ENCODE measurements around the gene SDF2. TPM values are rescaled to one million over a fixed set of nuclear protein-coding genes. Genes with fewer than 3 reads are reported as not detected.

The SDF2 gene, protein sequence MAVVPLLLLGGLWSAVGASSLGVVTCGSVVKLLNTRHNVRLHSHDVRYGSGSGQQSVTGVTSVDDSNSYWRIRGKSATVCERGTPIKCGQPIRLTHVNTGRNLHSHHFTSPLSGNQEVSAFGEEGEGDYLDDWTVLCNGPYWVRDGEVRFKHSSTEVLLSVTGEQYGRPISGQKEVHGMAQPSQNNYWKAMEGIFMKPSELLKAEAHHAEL
- total RNA-seq: 10 to 100 TPM; 36.1 to 65.2 TPM

DNA sequence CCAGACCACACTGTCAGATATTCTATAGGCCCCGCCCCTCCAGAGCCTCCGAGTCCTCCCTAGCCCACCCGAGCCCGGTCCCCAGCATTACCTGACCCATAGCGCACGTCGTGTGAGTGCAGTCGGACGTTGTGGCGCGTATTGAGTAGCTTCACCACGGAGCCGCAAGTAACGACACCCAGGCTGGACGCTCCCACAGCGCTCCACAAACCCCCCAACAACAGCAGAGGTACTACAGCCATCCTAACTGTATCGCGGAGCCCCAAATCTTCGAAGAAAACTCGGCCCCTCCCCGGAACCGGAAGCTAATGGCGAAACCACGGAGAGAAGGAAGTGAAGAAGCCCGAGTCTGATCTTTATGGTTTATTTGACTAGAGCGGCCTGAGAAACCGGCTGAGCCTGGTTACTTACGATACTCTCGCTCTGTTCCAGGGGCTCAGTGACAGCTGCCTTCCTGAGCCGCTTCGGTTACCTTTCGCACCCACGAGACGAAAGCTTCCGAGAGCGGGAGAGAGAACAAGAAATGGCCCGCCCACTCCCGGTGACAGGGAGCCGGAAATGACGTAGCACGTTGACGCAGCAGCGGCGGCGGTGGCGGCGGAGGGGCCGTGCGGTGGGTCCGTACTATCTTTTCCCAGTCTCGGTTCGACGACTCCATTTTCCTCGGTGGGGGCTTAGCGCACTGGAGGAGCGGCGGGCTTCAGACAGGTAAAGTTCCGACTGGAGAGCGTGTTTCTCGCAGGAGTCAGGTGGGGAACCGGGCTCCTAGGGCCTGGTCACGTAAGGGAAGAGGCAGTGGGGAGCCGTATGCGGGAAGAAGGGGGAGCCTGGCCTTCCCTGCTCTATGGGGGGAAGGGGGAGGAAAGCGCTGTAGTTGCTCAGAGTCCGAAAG is at the start of gene SDF2, which contains the start of gene SUPT6H:
SDF2 (minus strand) TSS at position 272 of the 892 bp plus-strand sequence; CDS start at position 242, 30 bp downstream.
SUPT6H (plus strand) TSS at position 571 of the 892 bp plus-strand sequence. CDS start 11,197 bp downstream, outside the sequence.
- Mint-ChIP-seq H3K27me3 (no peaks in the 10 kb centered on the region), H3K4me1 (ENCODE audit: low read depth in 2 of 2) (peaks cover 45 to 56% of the 10 kb centered on the region in 2 donors), H3K36me3 (peaks cover 21% of the 10 kb centered on the region), H3K9me3 (no peaks in the 10 kb centered on the region), H3K27ac (peak within 1 kb of the TSS; percentile 98 to 100), H3K4me3 (peak within 1 kb of the TSS; percentile 92)
- DNase-seq (ENCODE audit: low spot score): peak; percentile 94
- peak; percentile 93 to 94 for ATAC-seq

DNA sequence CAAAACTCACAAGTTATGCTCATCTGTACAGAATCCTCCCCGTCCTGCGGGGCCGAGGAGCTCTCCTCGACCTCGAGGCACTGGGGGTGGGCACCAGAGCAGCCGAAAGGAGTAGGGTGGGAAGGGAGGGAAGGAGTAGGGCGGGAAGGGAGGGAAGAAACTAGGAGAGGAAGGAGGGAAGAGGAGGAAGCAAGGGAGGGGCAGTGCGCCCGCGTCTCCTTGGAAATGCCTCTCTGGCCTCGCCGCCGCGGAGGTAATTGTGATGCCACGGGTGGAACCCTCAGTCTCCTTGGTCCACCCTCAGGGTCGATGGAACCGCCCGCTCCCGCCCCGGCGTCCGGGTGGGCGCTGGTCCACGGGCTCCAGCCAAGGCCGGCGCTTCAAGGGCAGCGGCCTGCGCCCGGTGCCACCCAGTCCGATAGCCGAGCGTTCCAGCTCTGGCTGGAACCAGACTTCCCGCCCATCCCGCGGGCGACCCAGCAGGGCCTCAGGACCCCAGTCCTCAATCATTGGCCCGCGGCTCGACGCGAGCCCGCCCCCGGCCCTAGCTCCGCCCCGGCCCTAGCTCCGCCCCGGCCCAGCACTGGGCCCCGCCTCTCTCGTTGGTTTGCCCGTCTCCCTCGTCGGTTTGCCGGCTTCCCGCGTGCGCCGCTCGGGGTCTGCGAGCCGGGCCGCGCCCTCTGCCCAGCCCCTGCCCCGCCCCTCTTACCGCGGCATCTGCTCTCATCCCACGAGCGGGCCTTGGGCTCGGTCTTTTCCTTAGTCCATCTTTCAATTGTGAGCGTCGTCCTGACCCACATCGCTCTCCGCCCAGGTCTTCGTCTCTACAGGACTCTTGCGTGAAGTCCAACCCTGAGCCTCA is 49.4 kb upstream of the SDF2 start:
- ATAC-seq (peak; percentile 94 to 96), DNase-seq (ENCODE audit: low spot score) (peak; percentile 90)
- H3K9me3 Mint-ChIP-seq: no peaks in the 10 kb centered on the region
- H3K36me3 Mint-ChIP-seq: no peaks in the 10 kb centered on the region
- H3K27me3 Mint-ChIP-seq: peaks cover 12 to 15% of the 10 kb centered on the region in 2 donors
- H3K27ac Mint-ChIP-seq: peak overlapping the region; percentile 85 to 94
- H3K4me3 Mint-ChIP-seq: peak overlapping the region; percentile 92
- peaks cover 13 to 17% of the 10 kb centered on the region in 2 donors for H3K4me1 Mint-ChIP-seq (ENCODE audit: low read depth in 2 of 2)

DNA sequence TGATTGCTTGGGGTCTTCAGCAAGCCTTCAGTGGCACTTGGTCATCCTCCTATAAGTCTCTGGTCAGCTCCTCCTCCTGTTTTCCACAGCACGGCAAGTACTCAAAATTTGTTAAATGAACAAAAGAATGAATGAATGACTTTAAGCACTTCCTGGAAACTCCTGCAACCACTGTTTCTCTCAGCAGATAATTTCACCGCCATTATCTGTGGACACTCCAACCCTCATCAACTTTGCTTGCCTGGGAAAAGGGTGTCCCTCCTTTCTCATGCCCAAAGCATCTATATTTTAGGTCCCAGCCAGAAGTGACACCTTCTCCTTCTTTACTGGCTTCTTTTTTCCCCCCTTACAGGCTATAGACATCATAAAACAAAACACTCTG is 45.6 kb upstream of the SDF2 start:
- no peak for DNase-seq (ENCODE audit: low spot score)
- Mint-ChIP-seq H3K27me3 (no peaks in the 10 kb centered on the region), H3K27ac (no peak overlapping the region), H3K4me3 (no peak overlapping the region), H3K4me1 (ENCODE audit: low read depth in 2 of 2) (peaks cover 9 to 19% of the 10 kb centered on the region in 2 donors), H3K9me3 (no peaks in the 10 kb centered on the region), H3K36me3 (peaks cover 11% of the 10 kb centered on the region)
- ATAC-seq: no peak

DNA sequence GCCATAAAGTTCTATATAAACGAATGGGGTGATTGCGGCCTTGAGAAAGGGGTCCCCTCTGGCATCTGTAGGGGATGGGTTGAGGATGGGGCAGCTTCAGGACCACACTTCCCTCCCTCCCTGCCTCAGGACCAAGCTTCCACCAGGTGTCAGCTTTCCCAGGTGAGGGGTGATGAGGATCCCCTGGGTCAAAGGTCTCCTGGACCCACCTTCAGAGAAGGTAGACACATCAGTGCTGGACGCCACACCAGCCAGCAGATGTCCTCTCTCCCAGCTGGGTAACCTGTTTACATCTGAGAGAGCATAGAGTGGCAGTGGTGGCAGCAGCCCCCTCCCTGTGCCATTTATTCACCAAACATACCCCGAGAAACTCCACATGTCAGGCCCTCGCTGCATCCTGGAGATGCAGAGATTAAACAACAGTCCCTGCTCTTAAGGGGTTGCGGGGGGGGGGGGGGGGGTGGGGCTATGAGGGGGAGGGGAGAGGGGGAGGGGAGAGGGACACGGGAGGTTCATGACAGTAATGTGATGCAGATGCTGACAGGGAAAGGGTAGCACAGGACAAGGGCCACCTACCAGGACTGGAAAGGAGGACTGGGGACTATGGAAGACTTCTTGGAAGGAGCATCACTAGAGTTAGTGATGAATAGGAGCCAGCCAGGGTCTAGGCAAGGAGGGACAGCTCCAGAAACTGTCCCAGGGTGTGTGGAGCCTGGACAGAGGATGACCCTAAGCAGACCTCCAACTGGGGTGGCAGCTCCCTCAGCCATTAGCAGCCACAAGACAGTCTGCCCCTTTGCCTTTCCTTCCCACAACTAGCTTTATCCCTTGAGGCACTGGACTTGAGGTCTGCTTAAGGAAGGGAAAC is 45.0 kb upstream of the SDF2 start:
- Mint-ChIP-seq H3K4me1 (ENCODE audit: low read depth in 2 of 2) (peaks cover 2 to 13% of the 10 kb centered on the region in 2 donors), H3K4me3 (no peak overlapping the region), H3K27ac (no peak overlapping the region), H3K36me3 (peaks cover 13% of the 10 kb centered on the region), H3K27me3 (no peaks in the 10 kb centered on the region), H3K9me3 (no peaks in the 10 kb centered on the region)
- DNase-seq (ENCODE audit: low spot score) (no peak), ATAC-seq (no peak)

DNA sequence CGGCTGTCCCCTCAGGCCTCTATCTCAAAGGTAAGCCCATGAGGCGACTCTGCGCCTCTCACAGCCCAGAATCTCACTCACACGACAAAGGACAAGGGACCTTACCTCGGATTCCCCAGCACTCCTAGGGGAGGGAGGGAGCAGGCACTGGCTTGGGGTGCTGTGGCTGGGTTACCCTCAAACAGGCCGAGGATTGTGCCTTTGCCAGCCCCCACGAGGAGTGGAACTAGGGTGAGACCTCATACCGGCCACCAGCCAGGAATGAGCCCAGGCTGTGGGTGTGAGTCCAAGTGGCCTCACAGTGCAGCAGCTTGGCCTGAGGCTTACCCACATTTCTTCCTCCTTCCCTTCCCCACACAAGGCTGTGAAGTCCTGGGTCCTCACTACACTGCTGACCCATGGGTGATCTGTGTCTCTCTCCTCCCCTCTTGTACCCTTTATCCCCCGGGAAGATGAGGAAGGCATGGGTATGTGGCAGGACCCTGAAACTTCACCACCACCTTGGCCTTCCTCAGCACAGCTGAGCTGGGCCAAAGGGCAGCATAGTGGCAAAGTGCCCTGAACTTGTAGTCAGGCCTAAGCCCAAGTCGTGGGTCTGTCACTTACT is 44.1 kb upstream of the SDF2 start:
- no peak for ATAC-seq
- H3K4me3 Mint-ChIP-seq: no peak overlapping the region
- peaks cover 13% of the 10 kb centered on the region for H3K36me3 Mint-ChIP-seq

DNA sequence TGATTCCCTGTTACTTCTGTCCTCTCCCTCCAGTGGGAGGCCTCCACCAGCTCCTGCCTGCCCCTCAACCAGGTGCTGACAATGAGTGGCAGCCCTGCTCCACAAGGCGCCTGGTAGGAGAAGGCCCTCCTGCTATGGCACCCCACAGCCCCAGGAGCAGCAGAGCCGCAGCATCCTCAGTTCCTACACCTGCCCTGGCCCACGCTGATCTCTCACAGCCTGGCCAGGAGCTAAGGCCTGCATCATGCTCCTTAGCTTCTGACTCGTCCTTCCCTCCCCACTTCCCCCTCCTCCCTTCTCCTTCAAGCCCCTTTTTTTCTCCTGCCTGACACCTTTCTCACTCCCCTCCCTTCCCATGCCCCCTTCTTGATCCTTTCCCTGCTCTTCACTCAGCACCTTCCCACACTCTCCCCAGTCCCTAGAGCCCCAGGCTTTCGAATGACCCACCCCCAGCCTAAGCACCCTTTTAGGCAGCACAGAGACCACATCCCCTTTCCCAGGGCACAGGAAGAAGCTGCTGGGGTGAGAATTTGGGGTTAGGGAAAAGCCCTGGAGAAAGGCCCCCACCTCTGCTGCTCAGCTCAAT is 43.5 kb upstream of the SDF2 start:
- H3K9me3 Mint-ChIP-seq: no peaks in the 10 kb centered on the region
- H3K4me3 Mint-ChIP-seq: no peak overlapping the region
- H3K27ac Mint-ChIP-seq: peak overlapping the region in 1 of 2 donors; percentile 57
- H3K36me3 Mint-ChIP-seq: peaks cover 13% of the 10 kb centered on the region
- no peak for ATAC-seq
- peaks cover 0 to 5% of the 10 kb centered on the region in 2 donors for H3K4me1 Mint-ChIP-seq (ENCODE audit: low read depth in 2 of 2)
- no peaks in the 10 kb centered on the region for H3K27me3 Mint-ChIP-seq
- DNase-seq (ENCODE audit: low spot score): no peak

More for the DNA sequence above, 44.1 kb upstream of the SDF2 start:
- no peak for DNase-seq (ENCODE audit: low spot score)
- H3K27ac Mint-ChIP-seq: peak overlapping the region in 1 of 2 donors; percentile 57
- H3K27me3 Mint-ChIP-seq: no peaks in the 10 kb centered on the region
- no peaks in the 10 kb centered on the region for H3K9me3 Mint-ChIP-seq
- H3K4me1 Mint-ChIP-seq (ENCODE audit: low read depth in 2 of 2): peaks cover 0 to 9% of the 10 kb centered on the region in 2 donors

DNA sequence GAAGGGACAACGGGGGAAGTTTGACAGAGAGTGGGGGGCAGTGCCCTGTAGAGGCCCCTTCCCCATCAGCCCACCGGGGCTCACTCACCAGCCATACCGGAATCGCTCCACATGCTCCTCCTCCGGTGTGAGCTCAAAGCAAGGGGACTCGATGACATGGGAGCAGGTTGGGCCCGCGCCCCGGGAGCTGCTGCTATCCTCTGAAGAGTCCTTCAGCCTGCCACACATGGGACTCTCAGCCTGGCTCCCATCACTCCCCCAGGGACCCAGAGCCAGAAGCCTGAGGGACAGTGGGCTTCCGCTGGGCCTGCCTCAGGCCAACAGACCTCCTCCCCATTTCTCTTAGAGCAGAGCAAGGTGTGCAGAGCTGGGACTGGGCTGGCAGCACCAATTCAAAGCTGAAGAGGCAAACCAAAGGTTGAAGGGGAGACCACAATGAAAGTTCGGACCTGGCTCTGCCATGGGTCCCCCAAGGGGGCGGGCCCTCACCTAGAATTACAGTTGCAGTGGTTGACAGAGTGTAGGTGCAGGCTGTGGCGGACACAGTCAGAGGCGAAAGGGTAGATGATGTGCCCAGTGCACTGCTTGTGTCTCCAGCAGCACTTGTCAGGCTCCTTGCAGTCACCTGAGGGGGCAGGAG is 42.6 kb upstream of the SDF2 start:
- no peaks in the 10 kb centered on the region for H3K9me3 Mint-ChIP-seq
- H3K36me3 Mint-ChIP-seq: peaks cover 13% of the 10 kb centered on the region
- H3K4me3 Mint-ChIP-seq: no peak overlapping the region
- no peak for DNase-seq (ENCODE audit: low spot score)
- H3K27ac Mint-ChIP-seq: peak overlapping the region in 1 of 2 donors; percentile 31
- ATAC-seq: no peak
- H3K4me1 Mint-ChIP-seq (ENCODE audit: low read depth in 2 of 2): peaks cover 0 to 5% of the 10 kb centered on the region in 2 donors
- no peaks in the 10 kb centered on the region for H3K27me3 Mint-ChIP-seq

DNA sequence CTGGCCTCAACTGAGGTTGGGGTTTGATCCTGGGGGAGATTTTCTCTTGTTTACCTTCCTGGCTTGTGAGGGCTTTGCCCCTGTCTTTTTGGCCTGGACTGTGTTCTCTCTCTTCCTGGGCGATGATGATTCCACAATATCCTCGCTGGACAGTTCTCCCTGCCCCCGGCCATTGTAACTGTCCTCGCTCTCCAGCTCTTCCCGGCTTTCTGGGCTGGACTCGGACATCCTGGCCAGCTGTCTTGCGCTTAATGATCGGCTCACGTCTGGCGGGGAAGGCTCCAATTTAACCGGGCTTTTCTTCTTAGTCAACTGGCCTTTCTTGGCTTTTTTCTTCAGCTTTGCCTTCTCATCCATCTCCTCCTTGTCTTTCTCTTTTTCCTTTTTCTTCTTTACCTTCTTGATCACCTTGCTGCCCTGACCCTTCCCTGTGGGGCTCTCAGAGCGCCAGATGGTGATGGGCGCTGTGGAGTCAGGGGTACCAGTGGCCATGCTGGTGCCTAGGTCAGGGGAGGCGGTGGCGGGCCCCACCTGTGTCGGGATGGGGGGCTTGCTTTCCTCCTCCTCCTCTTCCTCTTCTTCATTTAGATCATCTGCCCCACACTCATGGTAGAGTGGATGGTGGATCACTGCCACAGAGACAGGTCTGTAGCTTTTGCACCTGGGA is 42.0 kb upstream of the SDF2 start:
- peaks cover 0 to 5% of the 10 kb centered on the region in 2 donors for H3K4me1 Mint-ChIP-seq (ENCODE audit: low read depth in 2 of 2)
- H3K27ac Mint-ChIP-seq: peak overlapping the region in 1 of 2 donors; percentile 31
- no peak for DNase-seq (ENCODE audit: low spot score)
- no peaks in the 10 kb centered on the region for H3K27me3 Mint-ChIP-seq
- H3K36me3 Mint-ChIP-seq: peaks cover 15% of the 10 kb centered on the region
- H3K4me3 Mint-ChIP-seq: no peak overlapping the region
- no peak for ATAC-seq
- H3K9me3 Mint-ChIP-seq: no peaks in the 10 kb centered on the region

DNA sequence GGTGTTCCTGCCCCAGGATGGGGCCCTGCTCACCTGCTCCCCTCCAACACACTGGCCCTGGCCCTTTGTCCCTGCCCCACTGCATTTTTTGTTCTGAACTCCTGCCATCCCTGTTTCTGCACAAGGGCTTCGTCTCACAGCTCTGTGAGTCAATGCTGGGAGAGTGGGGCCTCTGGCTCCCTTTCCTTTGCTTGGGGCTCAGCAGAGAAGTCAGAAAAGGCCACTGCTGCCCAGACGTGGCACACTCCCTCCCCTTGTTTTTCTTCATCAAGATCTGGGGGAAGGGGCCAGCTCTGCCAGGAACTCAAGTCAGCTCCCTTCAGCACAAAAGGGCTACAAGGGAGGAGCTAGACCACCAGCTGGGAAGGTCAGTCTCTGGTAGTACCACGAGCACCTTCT is 41.0 kb upstream of the SDF2 start:
- ATAC-seq (no peak), DNase-seq (ENCODE audit: low spot score) (no peak)
- H3K27ac Mint-ChIP-seq: peak overlapping the region in 1 of 2 donors; percentile 29
- peaks cover 0 to 5% of the 10 kb centered on the region in 2 donors for H3K4me1 Mint-ChIP-seq (ENCODE audit: low read depth in 2 of 2)
- H3K27me3 Mint-ChIP-seq: no peaks in the 10 kb centered on the region
- H3K36me3 Mint-ChIP-seq: peaks cover 20% of the 10 kb centered on the region
- no peak overlapping the region for H3K4me3 Mint-ChIP-seq
- no peaks in the 10 kb centered on the region for H3K9me3 Mint-ChIP-seq

DNA sequence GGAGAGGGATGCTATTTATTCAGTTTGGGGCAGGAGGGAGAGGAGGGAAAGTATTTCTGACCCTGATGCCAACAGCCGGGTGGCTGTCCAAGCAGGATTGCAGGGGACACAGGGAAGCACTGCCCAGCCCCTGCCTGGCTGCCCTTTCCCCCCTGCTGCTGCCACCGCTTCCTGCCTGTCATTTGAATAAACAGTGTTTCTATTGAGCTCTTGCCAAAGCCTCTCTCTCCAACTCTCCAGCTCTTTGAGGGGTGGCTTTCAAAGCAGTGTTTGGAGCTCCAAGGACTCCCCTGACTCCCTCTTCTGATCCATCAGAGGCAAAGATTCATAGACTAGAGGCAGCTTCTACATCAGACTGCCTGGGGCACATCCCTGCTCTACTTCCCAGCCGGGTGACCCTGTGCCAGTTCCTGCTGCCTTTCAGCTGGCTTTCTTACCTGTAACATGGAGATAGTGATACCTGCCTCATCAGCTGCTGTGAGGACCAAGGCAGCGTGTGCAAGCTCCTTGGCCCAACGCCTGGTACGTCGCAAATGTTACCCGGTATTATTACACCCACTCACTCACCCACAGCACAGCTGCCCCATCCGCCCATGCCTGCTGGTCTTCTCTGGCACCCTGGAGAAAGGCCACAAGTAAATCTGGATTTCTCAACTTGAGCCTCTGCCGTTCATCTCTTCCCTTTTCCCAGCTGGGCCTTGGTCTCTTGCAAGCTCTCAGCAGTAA is 40.5 kb upstream of the SDF2 start:
- Mint-ChIP-seq H3K36me3 (peaks cover 20% of the 10 kb centered on the region), H3K4me3 (no peak overlapping the region), H3K27me3 (no peaks in the 10 kb centered on the region), H3K4me1 (ENCODE audit: low read depth in 2 of 2) (peaks cover 0 to 5% of the 10 kb centered on the region in 2 donors), H3K9me3 (no peaks in the 10 kb centered on the region), H3K27ac (peak overlapping the region in 1 of 2 donors; percentile 29)
- ATAC-seq (no peak), DNase-seq (ENCODE audit: low spot score) (no peak)

All from natural killer cell treated with Interleukin-12 subunit alpha and Interleukin-12 subunit beta and Interleukin-15 and Interleukin-18, amount 100 ng/mL, for 72 hours (primary cell).